ENCODE measurements around the gene SH3BP5L. TPM values are rescaled to one million over a fixed set of nuclear protein-coding genes. Genes with fewer than 3 reads are reported as not detected.
A peak's percentile ranks its signal among the peaks of the same experiment; 100 is the strongest.

SH3BP5L gene
- total RNA-seq, 1 donor from 2014 or later = 21.3 TPM

DNA sequence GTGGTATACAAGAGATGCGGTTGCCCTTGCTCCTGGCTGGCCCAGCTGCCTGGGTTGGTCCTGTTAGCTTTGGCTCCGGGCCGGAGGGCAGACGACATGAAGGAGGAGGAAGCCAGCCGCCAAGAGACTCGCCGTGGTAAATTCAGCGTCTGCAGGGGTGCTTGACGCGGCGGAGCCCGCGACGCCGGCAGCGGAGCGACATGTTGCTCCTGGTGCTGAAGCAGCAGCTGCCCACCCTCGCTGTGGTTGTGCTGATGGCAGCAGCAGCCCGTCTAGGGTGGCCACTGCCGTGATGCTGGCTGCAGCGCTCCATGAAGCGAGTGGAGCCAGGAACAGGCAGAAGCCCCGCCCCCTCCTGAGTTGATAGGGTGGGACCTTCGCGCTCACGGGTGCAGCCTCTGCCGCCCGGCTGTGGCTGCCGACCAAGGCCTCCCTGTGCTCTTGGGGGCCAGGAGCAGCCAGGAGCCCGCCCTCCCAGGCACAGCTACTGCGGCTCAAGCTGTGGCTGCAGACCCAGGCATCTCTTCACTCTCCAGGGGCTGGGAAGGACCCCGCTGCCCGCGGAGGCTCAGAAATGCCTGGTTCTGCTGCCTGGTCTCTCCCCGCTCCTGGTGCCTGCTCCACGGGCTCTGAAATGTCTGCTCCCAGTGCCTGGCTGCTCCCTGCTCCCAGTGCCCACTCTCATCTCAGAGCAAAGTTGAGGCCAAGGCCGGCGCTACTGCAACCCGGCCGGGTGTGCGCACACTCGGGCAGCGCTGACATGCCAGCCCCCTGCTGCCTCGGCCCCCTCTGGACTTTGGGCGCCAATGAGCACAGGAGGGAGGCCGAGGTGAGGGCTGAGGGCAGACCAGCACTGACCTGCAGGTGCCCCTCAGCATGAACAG is 37.5 kb upstream of the SH3BP5L start:
- intact Hi-C loops (cut with DNase I) = no loop called here
- Histone ChIP-seq H3K9me3 (no peaks in the 10 kb centered on the region), H3K27ac (peak overlapping the region; percentile 80), H3K27me3 (no peaks in the 10 kb centered on the region), H3K36me3 (no peaks in the 10 kb centered on the region), H3K4me3 (peak overlapping the region; percentile 65), H3K4me1 (peaks cover 15% of the 10 kb centered on the region)
- TF ChIP-seq, protein P1, sequence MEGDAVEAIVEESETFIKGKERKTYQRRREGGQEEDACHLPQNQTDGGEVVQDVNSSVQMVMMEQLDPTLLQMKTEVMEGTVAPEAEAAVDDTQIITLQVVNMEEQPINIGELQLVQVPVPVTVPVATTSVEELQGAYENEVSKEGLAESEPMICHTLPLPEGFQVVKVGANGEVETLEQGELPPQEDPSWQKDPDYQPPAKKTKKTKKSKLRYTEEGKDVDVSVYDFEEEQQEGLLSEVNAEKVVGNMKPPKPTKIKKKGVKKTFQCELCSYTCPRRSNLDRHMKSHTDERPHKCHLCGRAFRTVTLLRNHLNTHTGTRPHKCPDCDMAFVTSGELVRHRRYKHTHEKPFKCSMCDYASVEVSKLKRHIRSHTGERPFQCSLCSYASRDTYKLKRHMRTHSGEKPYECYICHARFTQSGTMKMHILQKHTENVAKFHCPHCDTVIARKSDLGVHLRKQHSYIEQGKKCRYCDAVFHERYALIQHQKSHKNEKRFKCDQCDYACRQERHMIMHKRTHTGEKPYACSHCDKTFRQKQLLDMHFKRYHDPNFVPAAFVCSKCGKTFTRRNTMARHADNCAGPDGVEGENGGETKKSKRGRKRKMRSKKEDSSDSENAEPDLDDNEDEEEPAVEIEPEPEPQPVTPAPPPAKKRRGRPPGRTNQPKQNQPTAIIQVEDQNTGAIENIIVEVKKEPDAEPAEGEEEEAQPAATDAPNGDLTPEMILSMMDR (IDR thresholded peaks at IDR 0.05) = no peak
- DNase-seq (peak; percentile 92), ATAC-seq (peak; percentile 80)

DNA sequence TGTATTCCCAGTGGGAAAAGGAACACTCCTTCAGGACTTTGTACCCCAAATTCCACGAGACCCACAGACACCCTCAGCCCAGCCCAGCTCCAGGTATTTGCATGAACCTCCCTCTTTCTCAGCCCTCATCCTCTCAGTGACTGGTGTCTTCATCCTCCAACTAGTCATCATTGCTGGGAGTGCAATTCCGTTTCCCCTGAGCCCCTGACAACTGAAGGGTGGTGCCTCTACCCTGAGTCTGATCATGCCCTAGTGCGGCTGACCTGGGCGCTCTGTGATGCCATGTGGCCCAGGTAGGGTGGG is 36.9 kb upstream of the SH3BP5L start:
- H3K27me3 ChIP-seq = no peaks in the 10 kb centered on the region
- H3K36me3 ChIP-seq = no peaks in the 10 kb centered on the region
- H3K27ac ChIP-seq = peak overlapping the region; percentile 80
- ATAC-seq (no peak), DNase-seq (no peak)
- no peaks in the 10 kb centered on the region for H3K9me3 ChIP-seq
- intact Hi-C loops (cut with DNase I) = no loop called here
- H3K4me3 ChIP-seq = peak overlapping the region; percentile 65
- peaks cover 21% of the 10 kb centered on the region for H3K4me1 ChIP-seq
- TF ChIP-seq, protein P1 (IDR thresholded peaks at IDR 0.05) = no peak

DNA sequence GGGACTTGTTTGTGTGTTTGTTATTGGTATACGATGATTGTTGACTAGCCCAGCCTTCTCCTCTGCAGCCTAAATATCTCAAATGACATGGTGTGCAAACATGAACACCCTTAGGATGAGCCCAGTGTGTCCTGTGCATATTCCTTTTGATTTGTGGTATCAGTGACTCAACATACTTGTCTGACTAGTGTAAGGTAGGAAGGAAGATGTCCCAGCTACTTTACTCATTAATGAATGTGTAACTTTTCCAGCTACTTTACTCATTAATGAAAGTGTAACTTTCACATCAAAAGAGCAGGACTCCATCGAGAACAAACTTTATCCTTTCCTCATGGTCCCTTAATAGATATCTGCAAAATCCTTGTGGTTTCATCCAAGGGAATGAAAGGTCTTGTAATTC is 35.9 kb upstream of the SH3BP5L start:
- Histone ChIP-seq H3K4me1 (peaks cover 25% of the 10 kb centered on the region), H3K27me3 (no peaks in the 10 kb centered on the region), H3K27ac (no peak overlapping the region), H3K36me3 (no peaks in the 10 kb centered on the region), H3K9me3 (no peaks in the 10 kb centered on the region), H3K4me3 (no peak overlapping the region)
- DNase-seq = no peak
- intact Hi-C loops (cut with DNase I) = no loop called here
- no peak for ATAC-seq
- TF ChIP-seq, protein P1 (IDR thresholded peaks at IDR 0.05) = no peak

DNA sequence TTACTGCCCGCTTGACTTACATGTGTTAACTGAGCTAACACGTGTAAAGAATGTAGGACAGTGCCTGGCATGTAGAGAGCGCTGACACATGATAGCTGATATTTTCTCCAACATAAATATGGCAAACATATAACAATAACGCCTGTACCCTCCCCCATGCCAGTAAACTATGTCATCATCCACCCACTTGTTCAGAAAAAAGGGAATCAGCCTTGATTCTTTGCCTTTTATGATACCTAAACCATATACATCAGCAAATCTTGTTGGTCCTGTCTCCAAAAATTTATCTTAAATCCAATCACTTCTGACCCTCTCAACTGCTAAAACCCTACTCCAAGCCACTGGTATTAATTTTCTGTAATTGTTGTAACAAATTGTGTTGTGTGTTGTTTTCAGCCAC is 34.3 kb upstream of the SH3BP5L start:
- Histone ChIP-seq H3K4me3 (no peak overlapping the region), H3K4me1 (peaks cover 25% of the 10 kb centered on the region), H3K27ac (peak overlapping the region; percentile 82), H3K36me3 (no peaks in the 10 kb centered on the region), H3K9me3 (no peaks in the 10 kb centered on the region), H3K27me3 (no peaks in the 10 kb centered on the region)
- ATAC-seq (no peak), DNase-seq (no peak)
- TF ChIP-seq, protein P1 (IDR thresholded peaks at IDR 0.05) = no peak
- intact Hi-C loops (cut with DNase I) = no loop called here

DNA sequence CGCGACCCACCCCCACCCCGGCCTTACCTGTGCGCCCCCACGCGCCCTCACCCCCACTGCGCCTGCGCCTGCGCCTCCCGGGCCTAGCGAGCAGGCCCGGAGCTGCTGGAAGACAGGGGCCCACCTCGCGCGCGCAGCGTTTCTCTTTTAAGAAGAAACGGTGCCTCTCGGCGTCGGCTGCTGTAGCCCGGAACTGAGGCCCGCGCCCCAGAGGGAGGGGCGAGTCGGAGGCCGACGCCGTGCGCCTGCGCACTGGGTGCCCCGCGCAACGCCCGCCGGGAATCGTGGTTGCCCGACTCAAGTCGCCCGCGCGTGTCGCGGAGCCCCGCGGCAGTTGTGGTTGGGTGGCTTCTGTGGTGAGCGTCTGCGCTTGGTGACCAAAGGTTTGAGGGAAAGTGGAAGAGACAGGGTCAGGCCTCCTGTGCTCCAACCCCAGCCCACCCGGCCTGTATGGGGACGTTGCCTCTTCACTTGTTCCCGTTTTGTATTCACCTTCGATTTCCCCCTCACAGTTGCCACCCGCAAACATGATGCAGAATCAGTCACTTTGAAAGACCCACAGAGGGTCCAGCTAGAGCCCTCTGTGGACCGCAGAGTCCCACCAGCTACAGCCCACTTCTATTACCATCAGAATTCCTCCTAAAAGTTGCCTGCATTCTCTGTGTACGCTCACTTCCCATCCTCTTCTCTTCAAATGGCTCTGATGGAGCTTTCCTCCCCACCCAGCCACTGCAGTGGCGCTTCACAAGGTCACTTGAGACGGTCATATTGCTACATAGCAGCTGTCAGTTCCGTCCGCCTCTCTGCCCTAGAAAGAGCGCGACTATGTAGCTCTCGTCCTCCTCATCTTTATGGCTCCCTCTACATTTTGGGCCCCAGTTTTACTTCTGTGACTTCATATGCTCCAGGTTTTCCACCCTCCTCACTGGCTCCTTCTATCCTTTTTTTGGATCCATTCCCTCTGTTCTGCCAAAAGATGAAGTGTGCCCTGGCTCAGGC is 33.5 kb upstream of the SH3BP5L start, which contains the start of gene ZNF692:
Gene ZNF692, minus strand, starts transcription at position 195 of the 999 bp plus-strand sequence. CDS start 776 bp downstream, outside the sequence.
- TF ChIP-seq, protein P1 (IDR thresholded peaks at IDR 0.05) = no peak
- intact Hi-C loops (cut with DNase I) = no loop called here

More for the DNA sequence above, 33.5 kb upstream of the SH3BP5L start, which contains the start of gene ZNF692:
- peak; percentile 99 for DNase-seq
- H3K27ac ChIP-seq = peak within 1 kb of the TSS; percentile 82
- no peaks in the 10 kb centered on the region for H3K9me3 ChIP-seq
- peak; percentile 93 for ATAC-seq
- peaks cover 25% of the 10 kb centered on the region for H3K4me1 ChIP-seq
- H3K27me3 ChIP-seq = no peaks in the 10 kb centered on the region
- no peaks in the 10 kb centered on the region for H3K36me3 ChIP-seq
- H3K4me3 ChIP-seq = peak within 1 kb of the TSS; percentile 56
